Measurements from ENCODE around the gene FRMD5.

FRMD5 gene

DNA sequence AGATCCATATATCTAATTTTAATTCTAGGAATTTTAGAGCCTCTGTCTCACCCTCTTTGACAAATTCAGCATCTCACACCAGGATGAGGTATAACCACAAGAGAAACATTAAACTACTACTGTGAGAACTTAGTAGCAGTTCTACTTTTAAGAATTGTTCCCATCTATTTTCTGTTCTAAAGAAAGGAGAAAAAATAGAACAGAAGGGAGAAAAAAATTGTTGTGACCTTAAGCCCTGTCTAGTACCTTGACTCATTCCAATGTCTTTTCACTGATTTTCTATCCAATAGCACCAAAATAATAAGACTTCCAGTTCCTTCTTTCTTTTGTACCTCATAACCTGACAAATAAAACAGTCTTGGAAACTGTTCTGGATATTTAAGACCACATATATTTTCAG is 37.0 kb downstream of the FRMD5 start:
- no peak for ATAC-seq (ENCODE audit: insufficient read depth, low read depth)
- Histone ChIP-seq H3K36me3 (ENCODE audit: insufficient read depth, low read length) (no peaks in the 10 kb centered on the region), H3K4me1 (ENCODE audit: insufficient read depth, low read length) (no peaks in the 10 kb centered on the region), H3K4me2 (ENCODE audit: insufficient read depth, low read length) (no peak overlapping the region), H3K27me3 (ENCODE audit: insufficient read depth, low read length, poor library complexity) (peaks cover 13% of the 10 kb centered on the region), H3K9ac (ENCODE audit: low read depth, low read length) (no peak overlapping the region), H3K27ac (ENCODE audit: low read length) (no peak overlapping the region), H3K4me3 (ENCODE audit: low read depth in 1 of 2, low read length in 2 of 2) (no peak overlapping the region), H4K20me1 (ENCODE audit: insufficient read depth, low read length) (no peaks in the 10 kb centered on the region), H3K9me3 (ENCODE audit: insufficient read depth, low read length, severe bottlenecking) (no peaks in the 10 kb centered on the region), H3K79me2 (ENCODE audit: insufficient read depth, low read length) (no peaks in the 10 kb centered on the region), H2AFZ (ENCODE audit: low read depth, low read length) (no peak overlapping the region)
- DNase-seq, result no peak
- TF ChIP-seq EZH2 (IDR thresholded peaks at IDR 0.05; ENCODE audit: borderline replicate concordance, low read depth, low read length, severe bottlenecking), result no peak
- TF ChIP-seq, protein P1, sequence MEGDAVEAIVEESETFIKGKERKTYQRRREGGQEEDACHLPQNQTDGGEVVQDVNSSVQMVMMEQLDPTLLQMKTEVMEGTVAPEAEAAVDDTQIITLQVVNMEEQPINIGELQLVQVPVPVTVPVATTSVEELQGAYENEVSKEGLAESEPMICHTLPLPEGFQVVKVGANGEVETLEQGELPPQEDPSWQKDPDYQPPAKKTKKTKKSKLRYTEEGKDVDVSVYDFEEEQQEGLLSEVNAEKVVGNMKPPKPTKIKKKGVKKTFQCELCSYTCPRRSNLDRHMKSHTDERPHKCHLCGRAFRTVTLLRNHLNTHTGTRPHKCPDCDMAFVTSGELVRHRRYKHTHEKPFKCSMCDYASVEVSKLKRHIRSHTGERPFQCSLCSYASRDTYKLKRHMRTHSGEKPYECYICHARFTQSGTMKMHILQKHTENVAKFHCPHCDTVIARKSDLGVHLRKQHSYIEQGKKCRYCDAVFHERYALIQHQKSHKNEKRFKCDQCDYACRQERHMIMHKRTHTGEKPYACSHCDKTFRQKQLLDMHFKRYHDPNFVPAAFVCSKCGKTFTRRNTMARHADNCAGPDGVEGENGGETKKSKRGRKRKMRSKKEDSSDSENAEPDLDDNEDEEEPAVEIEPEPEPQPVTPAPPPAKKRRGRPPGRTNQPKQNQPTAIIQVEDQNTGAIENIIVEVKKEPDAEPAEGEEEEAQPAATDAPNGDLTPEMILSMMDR (IDR thresholded peaks at IDR 0.05; ENCODE audit: borderline replicate concordance, extremely low read depth, low read length, poor library complexity, severe bottlenecking), result no peak

DNA sequence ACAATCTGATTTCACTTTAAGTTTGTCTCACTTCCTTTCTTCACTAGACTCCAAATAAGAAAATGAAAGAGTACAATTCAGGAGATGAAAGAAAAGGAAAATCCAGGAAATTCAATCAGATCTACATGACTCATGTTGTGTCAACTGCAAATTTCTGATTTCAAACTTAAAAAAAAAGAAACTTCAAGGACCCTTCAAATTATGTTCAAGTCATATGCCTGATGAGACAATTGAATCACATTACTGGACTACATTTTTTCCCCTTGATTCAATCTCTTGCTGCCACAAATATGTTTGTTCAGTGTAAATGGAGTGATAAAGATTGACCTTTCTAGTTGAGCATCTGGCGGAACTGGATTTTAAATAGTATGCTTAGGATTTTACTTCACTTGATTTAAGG is 37.4 kb downstream of the FRMD5 start:
- no peak overlapping the region for H3K9ac ChIP-seq (ENCODE audit: low read depth, low read length)
- no peak for ATAC-seq (ENCODE audit: insufficient read depth, low read depth)
- TF ChIP-seq, protein P1 (IDR thresholded peaks at IDR 0.05; ENCODE audit: borderline replicate concordance, extremely low read depth, low read length, poor library complexity, severe bottlenecking), result no peak

DNA sequence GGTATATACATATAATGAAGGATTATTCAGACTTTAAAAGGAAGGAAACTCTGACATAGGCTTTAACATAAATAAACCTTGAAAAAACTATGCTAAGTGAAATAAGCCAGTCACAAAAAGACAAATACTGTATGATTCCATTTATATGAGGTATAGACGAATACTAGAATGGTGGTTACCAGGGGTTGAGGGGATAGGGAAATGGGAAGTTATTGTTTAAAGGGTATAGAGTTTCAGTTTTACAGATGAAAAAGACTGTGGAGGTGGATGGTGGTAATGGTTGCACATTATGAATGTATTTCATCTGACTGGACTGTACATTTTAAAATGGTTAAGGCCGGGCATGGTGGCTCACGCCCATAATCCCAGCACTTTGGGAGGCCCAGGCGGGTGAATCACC is 41.7 kb downstream of the FRMD5 start:
- Histone ChIP-seq H2AFZ (ENCODE audit: low read depth, low read length) (no peak overlapping the region), H3K9me3 (ENCODE audit: insufficient read depth, low read length, severe bottlenecking) (no peaks in the 10 kb centered on the region), H3K27ac (ENCODE audit: low read length) (no peak overlapping the region), H3K4me2 (ENCODE audit: insufficient read depth, low read length) (no peak overlapping the region), H4K20me1 (ENCODE audit: insufficient read depth, low read length) (no peaks in the 10 kb centered on the region), H3K27me3 (ENCODE audit: insufficient read depth, low read length, poor library complexity) (peaks cover 3% of the 10 kb centered on the region), H3K36me3 (ENCODE audit: insufficient read depth, low read length) (no peaks in the 10 kb centered on the region), H3K4me3 (ENCODE audit: low read depth in 1 of 2, low read length in 2 of 2) (no peak overlapping the region), H3K4me1 (ENCODE audit: insufficient read depth, low read length) (no peaks in the 10 kb centered on the region), H3K9ac (ENCODE audit: low read depth, low read length) (no peak overlapping the region), H3K79me2 (ENCODE audit: insufficient read depth, low read length) (no peaks in the 10 kb centered on the region)
- TF ChIP-seq, protein P1 (IDR thresholded peaks at IDR 0.05; ENCODE audit: borderline replicate concordance, extremely low read depth, low read length, poor library complexity, severe bottlenecking), result no peak
- no peak for TF ChIP-seq EZH2 (IDR thresholded peaks at IDR 0.05; ENCODE audit: borderline replicate concordance, low read depth, low read length, severe bottlenecking)
- DNase-seq (no peak), ATAC-seq (ENCODE audit: insufficient read depth, low read depth) (no peak)

More for the DNA sequence above, 37.4 kb downstream of the FRMD5 start:
- H2AFZ ChIP-seq (ENCODE audit: low read depth, low read length), result no peak overlapping the region
- peaks cover 13% of the 10 kb centered on the region for H3K27me3 ChIP-seq (ENCODE audit: insufficient read depth, low read length, poor library complexity)
- H3K4me2 ChIP-seq (ENCODE audit: insufficient read depth, low read length), result no peak overlapping the region
- no peaks in the 10 kb centered on the region for H3K36me3 ChIP-seq (ENCODE audit: insufficient read depth, low read length)
- H3K27ac ChIP-seq (ENCODE audit: low read length), result no peak overlapping the region
- H3K4me1 ChIP-seq (ENCODE audit: insufficient read depth, low read length), result no peaks in the 10 kb centered on the region
- no peak for DNase-seq
- H3K79me2 ChIP-seq (ENCODE audit: insufficient read depth, low read length), result no peaks in the 10 kb centered on the region
- H4K20me1 ChIP-seq (ENCODE audit: insufficient read depth, low read length), result no peaks in the 10 kb centered on the region
- H3K9me3 ChIP-seq (ENCODE audit: insufficient read depth, low read length, severe bottlenecking), result no peaks in the 10 kb centered on the region
- no peak overlapping the region for H3K4me3 ChIP-seq (ENCODE audit: low read depth in 1 of 2, low read length in 2 of 2)

DNA sequence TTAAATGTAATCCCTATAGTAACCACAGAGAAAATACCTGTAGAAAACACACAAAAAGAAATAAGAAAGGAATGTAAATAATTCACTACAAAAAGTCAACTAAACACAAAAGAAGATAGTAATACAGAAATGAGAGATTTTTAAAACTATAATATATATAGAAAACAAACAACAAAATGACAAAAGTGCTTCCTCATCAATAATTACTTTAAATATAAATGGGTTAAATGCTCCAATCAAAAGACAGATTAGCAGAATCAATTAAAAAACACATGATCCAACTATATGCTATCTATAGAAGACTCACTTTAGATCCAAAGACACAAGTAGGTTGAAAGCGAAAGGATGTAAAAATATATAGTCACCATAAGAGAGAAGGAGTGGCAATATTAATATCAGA is 45.8 kb downstream of the FRMD5 start:
- no peaks in the 10 kb centered on the region for H3K4me1 ChIP-seq (ENCODE audit: insufficient read depth, low read length)
- no peaks in the 10 kb centered on the region for H3K9me3 ChIP-seq (ENCODE audit: insufficient read depth, low read length, severe bottlenecking)
- peaks cover 4% of the 10 kb centered on the region for H3K27me3 ChIP-seq (ENCODE audit: insufficient read depth, low read length, poor library complexity)
- H4K20me1 ChIP-seq (ENCODE audit: insufficient read depth, low read length), result no peaks in the 10 kb centered on the region
- no peak overlapping the region for H3K9ac ChIP-seq (ENCODE audit: low read depth, low read length)
- H2AFZ ChIP-seq (ENCODE audit: low read depth, low read length), result no peak overlapping the region
- no peak overlapping the region for H3K4me3 ChIP-seq (ENCODE audit: low read depth in 1 of 2, low read length in 2 of 2)
- no peak overlapping the region for H3K27ac ChIP-seq (ENCODE audit: low read length)
- TF ChIP-seq EZH2 (IDR thresholded peaks at IDR 0.05; ENCODE audit: borderline replicate concordance, low read depth, low read length, severe bottlenecking), result no peak
- TF ChIP-seq, protein P1 (IDR thresholded peaks at IDR 0.05; ENCODE audit: borderline replicate concordance, extremely low read depth, low read length, poor library complexity, severe bottlenecking), result no peak
- H3K36me3 ChIP-seq (ENCODE audit: insufficient read depth, low read length), result no peaks in the 10 kb centered on the region
- no peak overlapping the region for H3K4me2 ChIP-seq (ENCODE audit: insufficient read depth, low read length)
- no peak for DNase-seq
- no peak for ATAC-seq (ENCODE audit: insufficient read depth, low read depth)
- no peaks in the 10 kb centered on the region for H3K79me2 ChIP-seq (ENCODE audit: insufficient read depth, low read length)
